ENCODE results near the gene STK10.

DNA sequence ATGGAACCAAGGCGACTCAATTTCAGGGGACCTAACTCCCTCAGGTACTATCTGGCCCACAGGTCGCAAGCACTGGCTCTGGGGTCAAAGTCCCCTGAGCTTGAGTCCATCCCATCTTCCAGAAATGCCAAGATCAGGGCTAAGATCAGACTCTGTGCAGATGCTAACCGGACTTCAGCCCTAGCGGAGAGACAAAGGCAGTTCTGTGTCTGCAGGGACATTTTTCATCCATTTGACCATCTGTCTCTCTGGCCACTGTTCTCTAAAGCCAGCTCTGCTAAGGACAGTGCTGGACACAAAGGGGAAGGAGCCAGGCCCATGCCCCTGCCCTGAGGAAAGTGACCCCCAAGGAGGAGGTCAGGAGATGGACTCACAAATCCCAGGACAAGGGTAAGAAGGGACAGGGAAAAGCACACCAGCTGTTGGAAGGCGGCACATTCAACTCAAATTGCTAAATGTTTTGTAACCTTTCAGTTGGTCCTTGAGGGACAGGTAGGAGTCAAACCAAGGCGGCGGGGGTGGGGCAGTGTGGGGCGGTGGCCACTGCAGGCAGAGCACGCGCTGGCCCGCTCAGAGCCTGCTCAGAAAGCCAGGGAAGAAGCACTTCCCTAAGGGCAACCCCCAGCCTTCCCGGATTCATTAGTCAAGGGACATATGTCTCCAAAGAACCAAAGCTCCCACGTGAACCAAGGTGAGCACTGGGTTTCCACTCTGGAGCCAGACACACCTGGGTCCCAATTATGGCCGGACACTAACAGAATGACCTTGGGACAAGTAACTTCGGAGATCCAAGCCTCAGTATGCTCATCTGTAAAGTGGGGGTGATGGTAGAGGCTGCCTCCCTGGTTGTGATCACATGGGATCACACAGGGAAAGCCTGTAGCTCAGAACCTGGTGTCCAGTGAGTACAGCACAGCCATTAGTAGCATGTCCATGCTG is 42.8 kb downstream of the STK10 start:
- TF ChIP-seq EZH2phosphoT487 (IDR thresholded peaks at IDR 0.05; ENCODE audit: insufficient read depth, low read depth): no peak
- no peak for TF ChIP-seq EZH2 (IDR thresholded peaks at IDR 0.05; ENCODE audit: insufficient read depth, poor library complexity, severe bottlenecking)
